ENCODE results near the gene AKR7A2. TPM values are rescaled to one million over a fixed set of nuclear protein-coding genes. Genes with fewer than 3 reads are reported as not detected.

The AKR7A2 gene
- total and polyA plus RNA-seq, 2 donors (not counting 1 experiment from before 2014, with no cell fraction given) = 31.3 to 63.6 TPM

GRCh38 chr1:19347533-19348172 is 35.7 kb upstream of the AKR7A2 start:
- Histone ChIP-seq H3K4me3 (replicated peaks in 1 of 4; ENCODE audit: control extremely low read depth in 1 of 4, insufficient read depth in 1 of 4, low read depth in 3 of 4, low read length in 4 of 4) (no peak overlapping the region), H2AFZ (ENCODE audit: low read length) (no peak overlapping the region), H3K9ac (ENCODE audit: insufficient read depth, low read length) (no peak overlapping the region), H4K20me1 (ENCODE audit: control insufficient read depth, extremely low read depth, insufficient read depth, low read length) (no peaks in the 10 kb centered on the region), H3K79me2 (ENCODE audit: control insufficient read depth, insufficient read depth, low read length) (no peaks in the 10 kb centered on the region), H3K27me3 (ENCODE audit: control insufficient read depth, insufficient read depth, low read length) (no peaks in the 10 kb centered on the region), H3K27ac (ENCODE audit: insufficient read depth, low read length) (no peak overlapping the region), H3K36me3 (ENCODE audit: control insufficient read depth, insufficient read depth, low read length) (peaks cover 33% of the 10 kb centered on the region), H3K4me2 (ENCODE audit: extremely low read depth, insufficient read depth, low read length) (no peak overlapping the region), H3K9me3 (ENCODE audit: control insufficient read depth, insufficient read depth, low read depth, low read length) (no peaks in the 10 kb centered on the region), H3K4me1 (ENCODE audit: control insufficient read depth, extremely low read depth, insufficient read depth, low read length) (peaks cover 10% of the 10 kb centered on the region)
- TF ChIP-seq EZH2 (IDR thresholded peaks at IDR 0.05; ENCODE audit: low read length, missing control alignments) (no peak), CTCF (conservative IDR thresholded peaks at IDR 0.05 in 1 of 2, IDR thresholded peaks at IDR 0.05 in 1 of 2; ENCODE audit: low read depth in 1 of 2, low read length in 2 of 2) (no peak)
- no peak for DNase-seq (ENCODE audit: low read depth in 2 of 2)

GRCh38 chr1:19346026-19346425 is 34.1 kb upstream of the AKR7A2 start:
- DNase-seq (ENCODE audit: low read depth in 2 of 2) = no peak
- H4K20me1 ChIP-seq (ENCODE audit: control insufficient read depth, extremely low read depth, insufficient read depth, low read length) = no peaks in the 10 kb centered on the region
- H3K79me2 ChIP-seq (ENCODE audit: control insufficient read depth, insufficient read depth, low read length) = no peaks in the 10 kb centered on the region
- H3K27ac ChIP-seq (ENCODE audit: insufficient read depth, low read length) = no peak overlapping the region
- no peak overlapping the region for H2AFZ ChIP-seq (ENCODE audit: low read length)
- TF ChIP-seq CTCF (conservative IDR thresholded peaks at IDR 0.05 in 1 of 2, IDR thresholded peaks at IDR 0.05 in 1 of 2; ENCODE audit: low read depth in 1 of 2, low read length in 2 of 2) (no peak), EZH2 (IDR thresholded peaks at IDR 0.05; ENCODE audit: low read length, missing control alignments) (no peak)
- H3K9me3 ChIP-seq (ENCODE audit: control insufficient read depth, insufficient read depth, low read depth, low read length) = no peaks in the 10 kb centered on the region
- H3K4me3 ChIP-seq (replicated peaks in 1 of 4; ENCODE audit: control extremely low read depth in 1 of 4, insufficient read depth in 1 of 4, low read depth in 3 of 4, low read length in 4 of 4) = no peak overlapping the region
- no peaks in the 10 kb centered on the region for H3K27me3 ChIP-seq (ENCODE audit: control insufficient read depth, insufficient read depth, low read length)
- H3K4me2 ChIP-seq (ENCODE audit: extremely low read depth, insufficient read depth, low read length) = no peak overlapping the region
- H3K9ac ChIP-seq (ENCODE audit: insufficient read depth, low read length) = no peak overlapping the region
- H3K36me3 ChIP-seq (ENCODE audit: control insufficient read depth, insufficient read depth, low read length) = peaks cover 34% of the 10 kb centered on the region
- H3K4me1 ChIP-seq (ENCODE audit: control insufficient read depth, extremely low read depth, insufficient read depth, low read length) = peaks cover 10% of the 10 kb centered on the region

- no peak overlapping the region for H3K4me2 ChIP-seq (ENCODE audit: extremely low read depth, insufficient read depth, low read length)
- no peaks in the 10 kb centered on the region for H3K79me2 ChIP-seq (ENCODE audit: control insufficient read depth, insufficient read depth, low read length)
- peaks cover 34% of the 10 kb centered on the region for H3K36me3 ChIP-seq (ENCODE audit: control insufficient read depth, insufficient read depth, low read length)
- no peak for TF ChIP-seq CTCF (conservative IDR thresholded peaks at IDR 0.05 in 1 of 2, IDR thresholded peaks at IDR 0.05 in 1 of 2; ENCODE audit: low read depth in 1 of 2, low read length in 2 of 2)
- no peak for TF ChIP-seq EZH2 (IDR thresholded peaks at IDR 0.05; ENCODE audit: low read length, missing control alignments)
- no peaks in the 10 kb centered on the region for H4K20me1 ChIP-seq (ENCODE audit: control insufficient read depth, extremely low read depth, insufficient read depth, low read length)
- H3K27me3 ChIP-seq (ENCODE audit: control insufficient read depth, insufficient read depth, low read length) = no peaks in the 10 kb centered on the region
- H2AFZ ChIP-seq (ENCODE audit: low read length) = no peak overlapping the region
- no peak for DNase-seq (ENCODE audit: low read depth in 2 of 2)
- no peak overlapping the region for H3K27ac ChIP-seq (ENCODE audit: insufficient read depth, low read length)
- H3K9ac ChIP-seq (ENCODE audit: insufficient read depth, low read length) = no peak overlapping the region
- no peaks in the 10 kb centered on the region for H3K9me3 ChIP-seq (ENCODE audit: control insufficient read depth, insufficient read depth, low read depth, low read length)
- H3K4me3 ChIP-seq (replicated peaks in 1 of 4; ENCODE audit: control extremely low read depth in 1 of 4, insufficient read depth in 1 of 4, low read depth in 3 of 4, low read length in 4 of 4) = no peak overlapping the region
- H3K4me1 ChIP-seq (ENCODE audit: control insufficient read depth, extremely low read depth, insufficient read depth, low read length) = peaks cover 10% of the 10 kb centered on the region
Observed at GRCh38 chr1:19345391-19345790, 33.4 kb upstream of the AKR7A2 start.

All from fibroblast of lung (primary cell).